ENCODE results near the gene PTPRT.

PTPRT gene

GRCh38 chr20:42974347-42974746, 215.4 kb downstream of the PTPRT start:
- DNase-seq (ENCODE audit: low read depth): no peak

- DNase-seq (ENCODE audit: low read depth): no peak
These were observed 217.1 kb downstream of the PTPRT start for GRCh38 chr20:42972591-42972990.

GRCh38 chr20:42968746-42969145, 221.0 kb downstream of the PTPRT start:
- DNase-seq (ENCODE audit: low read depth): no peak

- no peak for DNase-seq (ENCODE audit: low read depth)
These were observed 225.9 kb downstream of the PTPRT start for GRCh38 chr20:42963796-42964195.

GRCh38 chr20:42961771-42962170, 227.9 kb downstream of the PTPRT start:
- no peak for DNase-seq (ENCODE audit: low read depth)

GRCh38 chr20:42959996-42960395, 229.7 kb downstream of the PTPRT start:
- DNase-seq (ENCODE audit: low read depth): no peak

GRCh38 chr20:42958367-42959069, 231.2 kb downstream of the PTPRT start:
- DNase-seq (ENCODE audit: low read depth): no peak

GRCh38 chr20:42957704-42958095, 232.0 kb downstream of the PTPRT start:
- DNase-seq (ENCODE audit: low read depth): no peak

- no peak for DNase-seq (ENCODE audit: low read depth)
These were observed 232.5 kb downstream of the PTPRT start for GRCh38 chr20:42957018-42957703.

- DNase-seq (ENCODE audit: low read depth): no peak
These were observed 234.0 kb downstream of the PTPRT start for GRCh38 chr20:42955713-42956112.

GRCh38 chr20:42954951-42955350, 234.8 kb downstream of the PTPRT start:
- no peak for DNase-seq (ENCODE audit: low read depth)

- DNase-seq (ENCODE audit: low read depth): no peak
These were observed 239.8 kb downstream of the PTPRT start for GRCh38 chr20:42949950-42950349.

- DNase-seq (ENCODE audit: low read depth): no peak
These were observed 244.3 kb downstream of the PTPRT start for GRCh38 chr20:42945234-42945994.

GRCh38 chr20:42941629-42942028, 248.1 kb downstream of the PTPRT start:
- no peak for DNase-seq (ENCODE audit: low read depth)

- no peak for DNase-seq (ENCODE audit: low read depth)
These were observed 251.1 kb downstream of the PTPRT start for GRCh38 chr20:42938441-42939205.

GRCh38 chr20:42936482-42936881, 253.2 kb downstream of the PTPRT start:
- DNase-seq (ENCODE audit: low read depth): no peak

- DNase-seq (ENCODE audit: low read depth): no peak
These were observed 265.5 kb downstream of the PTPRT start for GRCh38 chr20:42924215-42924614.

- no peak for DNase-seq (ENCODE audit: low read depth)
These were observed 266.3 kb downstream of the PTPRT start for GRCh38 chr20:42923348-42923918.

- no peak for DNase-seq (ENCODE audit: low read depth)
These were observed 268.9 kb downstream of the PTPRT start for GRCh38 chr20:42920776-42921175.

GRCh38 chr20:42919316-42919715, 270.4 kb downstream of the PTPRT start:
- no peak for DNase-seq (ENCODE audit: low read depth)

GRCh38 chr20:42915081-42915480, 274.6 kb downstream of the PTPRT start:
- no peak for DNase-seq (ENCODE audit: low read depth)

GRCh38 chr20:42914302-42914701, 275.4 kb downstream of the PTPRT start:
- DNase-seq (ENCODE audit: low read depth): no peak

Data from activated gamma-delta T cell treated with anti-CD3 and anti-CD28 coated beads, Interleukin-2, amount 50 U/mL, for 16 hours (primary cell).